GM12874 (cell line): ENCODE results near the gene TMEM60.

Experiments
- CTCF ChIP-seq: IDR thresholded peaks from 2 replicates; pipeline ENCODE4 v1.5.1; 2011; ENCODE audit warnings: low read depth, mild to moderate bottlenecking, control low read depth, low read length, moderate library complexity; ENCODE audit not compliant: insufficient read depth

TMEM60 gene

GRCh38 chr7:77824636-77825035 is 26.4 kb upstream of the TMEM60 start:
- no peak for TF ChIP-seq CTCF

GRCh38 chr7:77823787-77824186 is 25.6 kb upstream of the TMEM60 start:
- TF ChIP-seq CTCF = no peak

GRCh38 chr7:77822269-77822668 is 24.0 kb upstream of the TMEM60 start:
- TF ChIP-seq CTCF = no peak

GRCh38 chr7:77820967-77821366 is 22.7 kb upstream of the TMEM60 start:
- no peak for TF ChIP-seq CTCF

GRCh38 chr7:77819021-77819420 is 20.8 kb upstream of the TMEM60 start:
- TF ChIP-seq CTCF = no peak

GRCh38 chr7:77813180-77813579 is 14.9 kb upstream of the TMEM60 start:
- TF ChIP-seq CTCF = no peak

GRCh38 chr7:77812290-77812685 is 14.1 kb upstream of the TMEM60 start:
- no peak for TF ChIP-seq CTCF
